Activated T-cell treated with anti-CD3 and anti-CD28 coated beads, Interleukin-2, amount 50 U/mL, for 72 hours (primary cell): ENCODE data around the gene ETFDH. TPM values are rescaled to one million over a fixed set of nuclear protein-coding genes. Genes with fewer than 3 reads are reported as not detected.
"Not testable (repeated sequence)": the region's sequence is repeated elsewhere in the genome, so short reads cannot be mapped to it uniquely, and the experiment has no call there.

Experiments
- ATAC-seq, 2 donors: fragments of 150-1000 bp; cut with Tn5 transposase; replicated peaks in 1 of 2; 2 replicates each; pipeline ENCODE4 v1.10.0; 2021; ENCODE audit warnings: moderate library complexity in 2 of 2, mild to moderate bottlenecking in 1 of 2
- DNase-seq, 2 donors: peaks; one replicate each; pipeline ENCODE4 v3.0.0; 2021 to 2022; ENCODE audit warnings: mixed read lengths in 1 of 2
- H3K27ac Mint-ChIP-seq: one replicate; pipeline ENCODE4 v1.8.0; 2022; ENCODE audit warnings: mild to moderate bottlenecking, moderate library complexity, mixed read lengths
- H3K27me3 Mint-ChIP-seq: one replicate; pipeline ENCODE4 v1.8.0; 2022; ENCODE audit warnings: low read depth, mixed read lengths
- H3K36me3 Mint-ChIP-seq, 2 donors: one replicate each; pipeline ENCODE4 v1.8.0; 2022; ENCODE audit warnings: mixed read lengths in 2 of 2, mild to moderate bottlenecking in 1 of 2; ENCODE audit not compliant: insufficient read depth in 2 of 2
- H3K4me1 Mint-ChIP-seq: one replicate; pipeline ENCODE4 v1.8.0; 2022; ENCODE audit warnings: low read depth, mixed read lengths
- H3K4me3 Mint-ChIP-seq, 2 donors: one replicate each; pipeline ENCODE4 v1.8.0; 2022; ENCODE audit warnings: mild to moderate bottlenecking in 2 of 2, mixed read lengths in 2 of 2, moderate library complexity in 2 of 2
- H3K9me3 Mint-ChIP-seq, 2 donors: one replicate each; pipeline ENCODE4 v1.8.0; 2022; ENCODE audit warnings: mixed read lengths in 2 of 2
- total RNA-seq, 2 donors: library from RNA; stranded (reverse); gene quantifications; one replicate each; pipeline ENCODE4 v1.2.3, GENCODE V29; 2022

ETFDH gene
- total RNA-seq, 2 donors from 2014 or later = 30.2 to 38.0 TPM

DNA sequence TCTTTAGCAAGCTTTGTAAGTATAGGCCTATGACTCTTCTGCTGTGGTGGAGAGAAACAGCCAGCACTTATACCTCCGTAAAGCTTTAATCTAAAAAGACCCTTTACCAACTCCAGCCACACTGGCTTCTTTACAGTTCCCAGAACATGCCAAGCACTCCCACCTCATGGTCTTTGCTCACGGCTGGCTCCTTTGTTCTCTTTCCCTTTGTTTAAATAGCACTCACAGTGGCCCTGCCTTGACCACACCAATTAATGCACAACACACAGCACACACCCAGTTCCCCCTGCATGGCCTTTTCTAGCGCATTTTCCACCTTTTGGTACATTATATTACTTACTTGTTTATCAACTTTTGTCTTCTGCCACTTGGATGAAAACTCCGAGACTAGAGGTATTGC lies 32.2 kb downstream of the ETFDH start:
- Mint-ChIP-seq H3K4me1 (no peaks in the 10 kb centered on the region), H3K4me3 (no peak overlapping the region), H3K9me3 (no peaks in the 10 kb centered on the region), H3K27ac (peak overlapping the region; percentile 71), H3K27me3 (no peaks in the 10 kb centered on the region), H3K36me3 (peaks cover 4 to 9% of the 10 kb centered on the region in 2 donors)
- ATAC-seq = no peak
- DNase-seq = no peak

DNA sequence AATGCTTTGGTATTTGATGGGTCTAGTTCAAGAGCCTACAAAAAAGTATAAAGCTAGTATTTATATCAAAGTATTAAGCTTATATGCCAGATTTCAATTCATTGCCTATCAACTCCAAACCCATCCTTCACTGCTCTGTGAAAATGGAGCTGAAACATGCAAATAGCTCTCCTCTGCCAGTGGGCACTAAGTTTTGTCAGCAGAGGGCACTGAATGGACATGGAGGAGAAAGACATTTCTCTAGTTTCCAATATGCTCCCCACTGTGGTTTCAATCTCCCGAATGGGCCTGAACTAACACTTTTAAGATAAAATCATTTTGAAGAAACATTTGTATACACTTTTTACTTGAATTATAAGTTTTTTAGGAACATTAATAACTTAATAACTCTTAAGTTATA lies 38.7 kb downstream of the ETFDH start:
- ATAC-seq = no peak
- DNase-seq = no peak
- H3K36me3 Mint-ChIP-seq = peaks cover 7 to 43% of the 10 kb centered on the region in 2 donors
- H3K27ac Mint-ChIP-seq = no peak overlapping the region
- no peaks in the 10 kb centered on the region for H3K4me1 Mint-ChIP-seq
- no peaks in the 10 kb centered on the region for H3K9me3 Mint-ChIP-seq
- H3K4me3 Mint-ChIP-seq = no peak overlapping the region
- no peaks in the 10 kb centered on the region for H3K27me3 Mint-ChIP-seq

DNA sequence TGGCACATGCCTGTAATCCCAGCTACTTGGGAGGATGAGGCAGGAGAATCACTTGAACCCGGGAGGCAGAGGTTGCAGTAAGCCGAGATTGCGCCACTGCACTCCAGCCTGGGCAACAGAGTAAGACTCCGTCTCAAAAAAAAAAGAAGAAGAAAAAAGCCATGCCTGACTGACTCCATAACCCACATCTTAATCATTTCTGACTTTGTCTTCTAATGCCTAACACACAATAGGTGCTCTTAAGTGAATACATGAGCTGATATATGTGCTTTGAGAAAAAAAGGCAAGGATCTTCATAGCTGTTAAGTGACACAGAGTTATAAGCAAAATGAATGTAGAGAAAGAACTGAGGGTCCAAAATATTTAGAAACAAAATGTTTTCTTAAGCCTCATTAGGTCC lies 40.5 kb downstream of the ETFDH start:
- H3K4me1 Mint-ChIP-seq, H3K4me3 Mint-ChIP-seq, DNase-seq, H3K27me3 Mint-ChIP-seq, H3K9me3 Mint-ChIP-seq, ATAC-seq: not testable (repeated sequence)
- peak overlapping the region; percentile 94 for H3K27ac Mint-ChIP-seq
- H3K36me3 Mint-ChIP-seq = peaks cover 11 to 49% of the 10 kb centered on the region in 2 donors

DNA sequence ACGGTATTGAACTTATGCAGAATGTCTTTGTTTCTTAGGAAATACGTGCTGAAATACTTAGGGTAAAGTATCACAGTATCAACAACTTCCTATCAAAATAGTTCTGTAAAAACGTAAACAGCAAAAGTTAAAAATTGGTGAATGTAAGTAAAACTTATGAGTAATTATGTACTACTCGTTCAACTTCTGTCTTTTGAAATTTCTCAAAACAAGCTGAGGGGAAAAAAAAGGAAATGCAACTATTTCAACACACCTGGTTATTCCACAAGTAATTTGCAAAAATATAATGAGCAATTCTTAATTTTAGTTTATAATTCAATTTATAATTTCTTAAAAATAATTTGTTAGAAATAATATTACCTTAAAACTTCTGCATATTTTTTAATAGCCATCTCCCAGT lies 42.8 kb downstream of the ETFDH start:
- peaks cover 17 to 63% of the 10 kb centered on the region in 2 donors for H3K36me3 Mint-ChIP-seq
- H3K9me3 Mint-ChIP-seq = no peaks in the 10 kb centered on the region
- H3K27me3 Mint-ChIP-seq = no peaks in the 10 kb centered on the region
- peaks cover 9% of the 10 kb centered on the region for H3K4me1 Mint-ChIP-seq
- H3K27ac Mint-ChIP-seq = no peak overlapping the region
- DNase-seq (no peak), ATAC-seq (no peak)
- H3K4me3 Mint-ChIP-seq = no peak overlapping the region

DNA sequence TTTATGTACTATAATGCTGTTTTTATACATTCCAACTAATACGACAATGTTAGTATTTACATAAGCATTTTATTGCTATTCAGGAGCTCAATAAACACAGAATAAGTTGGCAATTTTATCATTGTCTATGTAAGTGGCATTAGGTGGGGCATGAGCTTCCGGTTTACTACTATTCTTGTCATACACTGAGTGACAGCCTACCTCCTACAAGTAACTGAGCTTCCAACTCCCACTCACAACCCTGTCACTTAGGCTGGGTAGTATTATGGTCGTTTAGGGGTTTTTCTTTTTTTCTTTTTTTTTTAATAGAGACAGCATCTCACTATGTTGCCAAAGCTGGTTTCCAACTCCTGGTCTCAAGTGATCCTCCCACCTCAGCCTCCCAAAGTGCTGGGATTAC lies 43.7 kb downstream of the ETFDH start:
- Mint-ChIP-seq H3K27ac (peak overlapping the region; percentile 36), H3K9me3 (no peaks in the 10 kb centered on the region), H3K4me1 (peaks cover 14% of the 10 kb centered on the region), H3K4me3 (no peak overlapping the region), H3K36me3 (peaks cover 17 to 56% of the 10 kb centered on the region in 2 donors), H3K27me3 (no peaks in the 10 kb centered on the region)
- DNase-seq (no peak), ATAC-seq (no peak)

DNA sequence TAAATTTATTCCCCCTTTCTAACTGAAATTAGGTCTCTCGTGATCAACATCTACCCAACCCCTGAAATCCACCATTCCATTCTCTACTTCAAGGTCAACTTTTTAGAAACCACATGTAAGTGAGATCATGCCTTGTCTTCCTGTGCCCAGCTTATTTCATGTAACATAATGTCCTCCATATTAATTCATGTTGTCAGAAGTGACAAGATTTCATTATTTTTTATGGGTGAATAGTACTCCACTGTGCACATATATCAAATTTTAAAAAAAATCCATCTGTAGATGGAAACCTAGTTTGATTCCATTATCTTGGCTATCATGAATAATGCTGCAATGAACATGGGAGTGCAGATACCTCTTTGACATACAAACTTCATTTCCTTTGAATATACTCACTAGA lies 49.6 kb downstream of the ETFDH start:
- Mint-ChIP-seq H3K9me3 (no peaks in the 10 kb centered on the region), H3K27ac (peak overlapping the region; percentile 97), H3K27me3 (peaks cover 8% of the 10 kb centered on the region), H3K4me1 (peaks cover 46% of the 10 kb centered on the region), H3K4me3 (peak overlapping the region; percentile 94 to 96), H3K36me3 (peaks cover 20 to 34% of the 10 kb centered on the region in 2 donors)
- ATAC-seq = no peak
- DNase-seq = no peak

DNA sequence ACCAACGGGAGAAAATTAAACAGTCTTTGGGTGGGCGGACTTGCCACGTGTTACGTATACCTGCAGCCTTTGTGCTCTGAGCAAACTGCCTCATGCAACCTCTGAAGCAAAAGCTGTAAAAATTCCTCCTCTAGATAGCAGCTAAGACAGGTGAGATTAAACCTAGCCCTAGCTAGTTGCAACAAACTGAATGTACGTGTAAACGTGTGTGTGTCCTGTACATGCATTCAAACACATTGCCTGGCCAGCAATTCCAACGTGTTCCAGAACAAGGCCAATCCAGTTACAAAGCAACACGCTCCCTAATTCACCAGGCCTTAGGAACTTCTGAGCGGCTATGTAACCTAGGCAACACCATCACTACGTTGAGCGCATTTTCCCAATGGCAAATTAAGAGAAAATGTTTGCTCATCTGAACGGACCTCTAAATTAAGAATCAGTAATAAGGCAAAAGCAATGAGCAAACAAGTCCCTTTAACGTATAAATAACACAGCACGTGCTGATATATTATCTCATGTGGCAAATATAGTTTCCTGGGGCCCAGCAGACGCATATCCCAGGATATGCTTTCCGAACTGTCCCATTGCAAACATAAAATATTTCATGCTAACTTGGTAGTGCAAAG lies 50.3 kb downstream of the ETFDH start:
- peaks cover 17 to 31% of the 10 kb centered on the region in 2 donors for H3K36me3 Mint-ChIP-seq
- ATAC-seq (no peak), DNase-seq (no peak)
- H3K4me1 Mint-ChIP-seq = peaks cover 51% of the 10 kb centered on the region
- H3K27ac Mint-ChIP-seq = peak overlapping the region; percentile 97
- no peaks in the 10 kb centered on the region for H3K9me3 Mint-ChIP-seq
- H3K4me3 Mint-ChIP-seq = peak overlapping the region; percentile 94 to 96
- peaks cover 13% of the 10 kb centered on the region for H3K27me3 Mint-ChIP-seq

DNA sequence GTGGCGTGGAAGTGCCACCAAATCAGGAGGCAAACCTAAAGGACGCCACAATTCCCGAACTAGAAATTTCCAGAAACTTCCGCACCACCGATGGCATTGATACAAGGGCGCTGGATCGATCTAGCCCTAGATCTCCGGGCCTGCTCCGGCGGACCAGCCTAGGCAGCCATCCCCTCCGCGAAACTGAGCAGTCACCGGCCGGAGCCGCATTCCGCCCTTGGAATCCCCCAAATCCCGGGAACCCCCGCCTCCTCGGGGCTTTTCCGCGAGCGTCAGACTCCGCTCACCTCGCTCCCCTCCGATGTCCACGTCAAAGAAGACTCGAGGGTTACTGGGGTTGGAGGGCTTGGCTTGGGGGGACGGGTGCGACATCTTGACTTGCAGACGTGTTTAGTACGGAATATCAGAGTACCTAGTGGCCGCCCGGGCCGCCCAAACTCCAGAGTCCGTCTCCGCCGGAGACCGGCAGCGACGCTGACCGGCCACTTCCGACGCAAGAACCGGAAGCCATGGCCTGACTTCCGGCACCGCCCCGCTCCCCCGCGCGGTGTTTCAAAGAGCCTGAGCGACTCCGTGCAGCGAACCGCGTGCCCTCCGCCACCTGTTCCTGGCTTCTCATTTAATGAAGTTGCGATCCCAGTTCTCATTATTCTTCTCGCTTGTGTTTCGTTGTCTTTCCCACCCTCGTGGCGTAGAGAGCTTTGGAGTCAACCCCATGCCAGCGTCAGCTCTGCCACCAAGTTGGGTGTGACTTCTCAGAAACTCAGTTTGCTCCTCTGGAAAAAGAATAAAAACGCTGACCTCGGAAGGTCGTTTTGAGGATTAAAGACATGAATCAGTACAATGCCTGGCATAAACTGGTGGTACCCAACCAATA lies 51.1 kb downstream of the ETFDH start, which contains the start of gene PPID:
PPID (minus strand) TSS at position 480 of the 877 bp plus-strand sequence; CDS start at position 372, 108 bp downstream.
- Mint-ChIP-seq H3K36me3 (peaks cover 16 to 23% of the 10 kb centered on the region in 2 donors), H3K27ac (peak within 1 kb of the TSS; percentile 97), H3K4me1 (peaks cover 51% of the 10 kb centered on the region), H3K4me3 (peak within 1 kb of the TSS; percentile 94 to 96), H3K27me3 (peaks cover 15% of the 10 kb centered on the region), H3K9me3 (no peaks in the 10 kb centered on the region)
- DNase-seq = peak; percentile 85 to 88
- peak; percentile 87 to 96 for ATAC-seq

DNA sequence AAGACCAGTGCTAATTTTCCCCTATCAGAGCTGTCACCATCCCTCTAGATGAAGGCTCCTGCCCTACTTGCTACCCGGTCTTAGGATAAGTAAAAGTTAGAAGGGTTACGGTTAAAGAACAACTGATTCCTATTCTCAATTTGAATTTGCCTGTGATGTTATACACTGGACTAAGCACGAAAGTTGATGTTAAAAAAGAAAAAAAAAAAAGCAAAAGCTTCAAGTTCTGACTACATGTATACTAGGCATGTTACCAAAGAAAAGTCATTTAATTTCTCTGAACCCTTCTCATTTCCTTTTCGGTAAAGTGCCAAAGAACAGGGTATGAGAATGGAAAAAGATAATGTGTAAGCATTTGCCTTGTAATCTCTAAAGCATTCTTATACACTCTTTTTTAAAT lies 52.5 kb downstream of the ETFDH start:
- ATAC-seq (peak; percentile 24 to 61), DNase-seq (peak in 1 of 2 donors; percentile 8)
- H3K36me3 Mint-ChIP-seq = peaks cover 12 to 13% of the 10 kb centered on the region in 2 donors
- peak overlapping the region; percentile 94 to 96 for H3K4me3 Mint-ChIP-seq
- peak overlapping the region; percentile 97 for H3K27ac Mint-ChIP-seq
- peaks cover 60% of the 10 kb centered on the region for H3K4me1 Mint-ChIP-seq
- peaks cover 30% of the 10 kb centered on the region for H3K27me3 Mint-ChIP-seq
- no peaks in the 10 kb centered on the region for H3K9me3 Mint-ChIP-seq

DNA sequence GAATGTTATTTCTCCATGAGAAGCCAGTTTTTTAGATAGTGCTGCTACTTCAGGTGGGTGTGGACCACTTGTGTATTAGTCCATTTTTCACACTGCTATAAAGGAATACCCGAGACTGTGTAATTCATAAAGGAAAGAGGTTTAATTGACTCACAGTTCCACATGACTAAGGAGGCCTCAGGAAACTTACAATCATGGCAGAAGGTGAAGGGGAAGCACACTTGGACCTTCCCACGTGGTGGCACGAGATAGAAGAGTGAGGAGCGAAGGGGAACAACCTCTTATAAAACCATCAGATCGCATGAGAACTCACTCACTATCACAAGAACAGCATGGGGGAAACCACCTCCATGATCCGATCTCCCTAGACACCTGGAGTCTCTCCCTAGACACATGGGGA lies 54.5 kb downstream of the ETFDH start:
- H3K27me3 Mint-ChIP-seq = peaks cover 46% of the 10 kb centered on the region
- no peak overlapping the region for H3K4me3 Mint-ChIP-seq
- no peak overlapping the region for H3K27ac Mint-ChIP-seq
- DNase-seq = no peak
- H3K9me3 Mint-ChIP-seq = no peaks in the 10 kb centered on the region
- peaks cover 50% of the 10 kb centered on the region for H3K4me1 Mint-ChIP-seq
- no peak for ATAC-seq
- peaks cover 5 to 8% of the 10 kb centered on the region in 2 donors for H3K36me3 Mint-ChIP-seq

DNA sequence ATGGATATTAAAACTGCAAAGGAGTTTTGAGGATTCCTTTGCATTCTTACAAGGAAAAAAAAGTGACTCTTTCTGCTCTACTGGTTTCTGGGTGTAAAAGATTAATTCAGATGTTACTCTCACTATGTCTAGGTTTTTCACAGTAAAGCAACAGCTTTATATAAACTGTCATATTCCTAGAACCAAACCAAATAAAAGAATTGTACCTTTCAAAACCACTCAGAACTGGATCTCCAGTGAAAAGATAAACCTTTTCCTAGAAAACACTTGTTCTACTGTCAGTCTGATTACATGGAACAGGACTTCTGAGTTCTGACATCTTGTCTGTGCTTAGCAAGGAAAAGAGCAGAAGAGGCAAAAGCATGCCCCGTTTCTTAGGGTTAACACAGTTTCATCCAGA lies 56.1 kb downstream of the ETFDH start:
- DNase-seq (no peak), ATAC-seq (no peak)
- H3K36me3 Mint-ChIP-seq = peaks cover 1 to 5% of the 10 kb centered on the region in 2 donors
- H3K4me3 Mint-ChIP-seq = peak overlapping the region in 1 of 2 donors; percentile 40
- peaks cover 53% of the 10 kb centered on the region for H3K27me3 Mint-ChIP-seq
- peak overlapping the region; percentile 11 for H3K27ac Mint-ChIP-seq
- peaks cover 41% of the 10 kb centered on the region for H3K4me1 Mint-ChIP-seq
- no peaks in the 10 kb centered on the region for H3K9me3 Mint-ChIP-seq

DNA sequence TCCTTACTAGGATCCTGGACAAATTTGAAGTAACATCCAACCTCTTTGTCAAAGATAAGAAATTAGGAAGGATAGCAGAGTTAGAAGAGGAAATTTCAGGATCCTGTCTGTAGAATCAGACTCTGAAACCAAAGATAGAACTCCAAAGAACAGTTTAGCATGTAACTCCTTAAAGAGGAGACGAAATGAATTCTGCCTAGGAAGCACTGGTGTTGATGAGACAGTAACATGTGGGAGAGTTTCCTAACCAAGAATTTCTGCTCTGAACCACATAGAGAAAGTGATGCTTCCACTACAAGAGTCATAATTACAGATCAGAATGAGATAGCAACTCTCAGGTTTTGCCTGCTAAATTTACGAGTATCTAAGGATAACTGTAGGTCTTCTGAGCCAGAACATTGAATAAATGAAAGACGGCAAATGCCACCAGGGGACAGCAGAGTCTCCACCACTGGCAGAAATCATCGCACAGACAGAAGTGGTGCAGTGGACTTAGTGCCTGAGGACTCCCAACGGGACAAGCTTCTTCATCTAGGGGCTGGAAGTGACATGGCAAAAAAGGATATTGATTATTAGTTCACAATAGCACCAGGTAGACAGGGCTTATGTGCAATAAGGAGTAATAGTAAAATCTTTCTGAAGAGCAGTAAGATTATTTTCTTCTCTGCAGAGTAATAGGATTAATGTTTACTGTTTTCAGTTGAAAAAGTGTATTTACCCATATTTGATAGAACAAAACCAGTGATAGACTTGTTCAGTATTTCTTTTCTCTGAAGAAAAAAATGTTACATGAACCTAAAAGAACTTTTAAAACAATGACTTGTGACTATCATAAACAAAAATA lies 57.8 kb downstream of the ETFDH start:
- H3K4me1 Mint-ChIP-seq = peaks cover 35% of the 10 kb centered on the region
- peak overlapping the region in 1 of 2 donors; percentile 40 for H3K4me3 Mint-ChIP-seq
- no peak overlapping the region for H3K27ac Mint-ChIP-seq
- peak; percentile 41 to 55 for DNase-seq
- peak; percentile 82 to 89 for ATAC-seq
- no peaks in the 10 kb centered on the region for H3K9me3 Mint-ChIP-seq
- peaks cover 53% of the 10 kb centered on the region for H3K27me3 Mint-ChIP-seq
- H3K36me3 Mint-ChIP-seq = no peaks in the 10 kb centered on the region
